Astrocyte (in vitro differentiated cells and primary cell): ENCODE results near the gene HACL1. TPM values are rescaled to one million over a fixed set of nuclear protein-coding genes. Genes with fewer than 3 reads are reported as not detected.

ENCODE experiments used
- DNase-seq: peaks from one replicate; pipeline ENCODE4 v3.0.0-alpha.2; 2010; ENCODE audit warnings: low read depth
- FAIRE-seq: peaks from 2 replicates; lab custom pipeline; 2011; peaks lifted over from hg19 to GRCh38; lab: Jason Lieb, UNC
- H2AFZ ChIP-seq: 2 replicates; pipeline ENCODE4 v1.6.0; 2012; ENCODE audit warnings: low read depth, low read length, inconsistent platforms
- H3K27ac ChIP-seq: 2 replicates; pipeline ENCODE4 v1.5.1; 2011; ENCODE audit warnings: low read depth, low read length, inconsistent platforms
- H3K27me3 ChIP-seq: 2 replicates; pipeline ENCODE4 v1.6.0; 2011; ENCODE audit warnings: low read length, inconsistent platforms; ENCODE audit not compliant: insufficient read depth
- H3K36me3 ChIP-seq: 2 replicates; pipeline ENCODE4 v1.5.1; 2011; ENCODE audit warnings: low read length, inconsistent platforms; ENCODE audit not compliant: insufficient read depth
- H3K4me1 ChIP-seq: 2 replicates; pipeline ENCODE4 v1.5.1; 2011; ENCODE audit warnings: low read length, inconsistent platforms; ENCODE audit not compliant: insufficient read depth
- H3K4me2 ChIP-seq: 2 replicates; pipeline ENCODE4 v1.6.0; 2012; ENCODE audit warnings: low read length, inconsistent platforms
- H3K4me3 ChIP-seq: 2 replicates; pipeline ENCODE4 v1.5.1; 2011; ENCODE audit warnings: low read depth, mild to moderate bottlenecking, low read length, inconsistent platforms; ENCODE audit not compliant: insufficient read depth
- H3K79me2 ChIP-seq: 2 replicates; pipeline ENCODE4 v1.6.0; 2012; ENCODE audit warnings: mild to moderate bottlenecking, low read length, inconsistent platforms; ENCODE audit not compliant: insufficient read depth
- H3K9ac ChIP-seq: 2 replicates; pipeline ENCODE4 v1.6.0; 2012; ENCODE audit warnings: mild to moderate bottlenecking, low read length, inconsistent platforms
- H3K9me3 ChIP-seq: 2 replicates; pipeline ENCODE4 v1.5.1; 2012; ENCODE audit warnings: low read depth, mild to moderate bottlenecking, low read length, inconsistent platforms; ENCODE audit not compliant: insufficient read depth
- H4K20me1 ChIP-seq: 2 replicates; pipeline ENCODE4 v1.6.0; 2012; ENCODE audit warnings: low read length, inconsistent platforms; ENCODE audit not compliant: insufficient read depth
- H3K27ac Mint-ChIP-seq: one replicate; pipeline ENCODE4 v1.8.0; 2021; ENCODE audit warnings: mild to moderate bottlenecking, mixed read lengths; ENCODE audit not compliant: unreplicated experiment
- H3K27me3 Mint-ChIP-seq: one replicate; pipeline ENCODE4 v1.8.0; 2021; ENCODE audit warnings: low read depth, mixed read lengths; ENCODE audit not compliant: unreplicated experiment
- H3K36me3 Mint-ChIP-seq: one replicate; pipeline ENCODE4 v1.8.0; 2021; ENCODE audit warnings: low read depth, mixed read lengths; ENCODE audit not compliant: unreplicated experiment
- H3K4me1 Mint-ChIP-seq: one replicate; pipeline ENCODE4 v1.8.0; 2021; ENCODE audit warnings: low read depth, mixed read lengths; ENCODE audit not compliant: unreplicated experiment
- H3K4me3 Mint-ChIP-seq: one replicate; pipeline ENCODE4 v1.8.0; 2021; ENCODE audit warnings: mild to moderate bottlenecking, moderate library complexity, mixed read lengths; ENCODE audit not compliant: unreplicated experiment
- H3K9me3 Mint-ChIP-seq: one replicate; pipeline ENCODE4 v1.8.0; 2021; ENCODE audit warnings: mild to moderate bottlenecking, mixed read lengths; ENCODE audit not compliant: unreplicated experiment
- CTCF ChIP-seq: IDR thresholded peaks from 2 replicates; pipeline ENCODE4 v1.5.1; 2011; ENCODE audit warnings: low read depth, mild to moderate bottlenecking, inconsistent platforms, low read length, moderate library complexity; ENCODE audit not compliant: insufficient read depth
- EZH2 ChIP-seq: IDR thresholded peaks from 2 replicates; pipeline ENCODE4 v1.6.1; 2012; ENCODE audit warnings: mild to moderate bottlenecking, low read length, inconsistent platforms; ENCODE audit not compliant: insufficient read depth
- total RNA-seq: library from RNA; stranded (reverse); gene quantifications from 2 replicates; pipeline ENCODE4 v1.2.1, GENCODE V29; 2021

Gene HACL1
- total RNA-seq, 1 donor from 2014 or later = 17.8 TPM

GRCh38 chr3:15521573-15521965 lies 79.8 kb downstream of the HACL1 start, which contains the start of gene COLQ:
Gene COLQ, minus strand, starts transcription at chr3:15521706. Its CDS starts 81 bp downstream, at chr3:15521625.
- peak within 1 kb of the TSS; percentile 20 for H3K4me3 Mint-ChIP-seq
- no peaks in the 10 kb centered on the region for H3K79me2 ChIP-seq
- TF ChIP-seq CTCF (no peak), EZH2 (no peak)

DNA sequence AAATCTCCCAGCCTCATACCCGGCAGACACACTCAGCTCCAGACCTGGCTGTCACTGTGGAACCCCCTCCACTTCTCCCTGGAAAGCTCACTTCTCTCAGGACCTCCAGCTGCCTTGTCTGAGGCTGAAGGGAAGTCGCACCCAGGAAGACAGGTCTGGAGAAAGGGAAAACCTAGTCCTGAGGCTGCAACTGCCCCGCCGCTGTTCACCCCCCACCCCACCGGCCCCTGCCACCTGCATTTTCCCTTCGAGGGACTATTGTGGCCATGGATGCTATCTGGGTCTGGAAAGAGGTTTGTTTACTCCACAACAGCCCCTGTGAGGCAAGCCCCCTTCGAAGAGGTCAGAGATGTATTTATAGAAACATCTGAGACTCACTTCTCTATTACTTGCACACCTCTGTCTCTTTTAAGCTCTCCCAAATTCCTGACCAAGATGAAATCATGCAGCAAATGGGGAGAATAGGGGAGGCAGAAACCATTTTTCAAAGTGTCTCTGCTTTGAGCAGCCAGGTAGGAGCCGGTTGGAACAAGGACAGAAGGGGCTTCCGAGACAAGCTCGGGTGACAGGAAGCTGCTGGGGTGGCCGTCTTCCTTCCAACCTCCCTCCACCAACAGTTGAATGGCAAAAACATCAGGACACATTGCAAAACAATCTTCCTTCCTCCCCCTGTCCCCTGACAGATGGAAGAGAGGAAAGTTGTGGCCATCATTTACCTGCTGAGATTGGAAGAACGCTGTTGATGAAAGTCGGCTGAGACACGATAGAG lies 80.4 kb downstream of the HACL1 start:
- no peak overlapping the region for H2AFZ ChIP-seq
- Mint-ChIP-seq H3K27me3 (peaks cover 4% of the 10 kb centered on the region), H3K27ac (no peak overlapping the region), H3K4me1 (peaks cover 23% of the 10 kb centered on the region), H3K4me3 (peak overlapping the region; percentile 20), H3K9me3 (no peaks in the 10 kb centered on the region), H3K36me3 (no peaks in the 10 kb centered on the region)
- no peak overlapping the region for H3K4me2 ChIP-seq
- FAIRE-seq (no peak), DNase-seq (no peak)
- no peaks in the 10 kb centered on the region for H4K20me1 ChIP-seq
- H3K4me1 ChIP-seq = no peaks in the 10 kb centered on the region
- no peaks in the 10 kb centered on the region for H3K9me3 ChIP-seq
- no peak overlapping the region for H3K9ac ChIP-seq
- H3K27me3 ChIP-seq = no peaks in the 10 kb centered on the region
- no peaks in the 10 kb centered on the region for H3K36me3 ChIP-seq
- no peak for TF ChIP-seq EZH2
- TF ChIP-seq CTCF = no peak
- H3K79me2 ChIP-seq = no peaks in the 10 kb centered on the region
- no peak overlapping the region for H3K27ac ChIP-seq
- no peak overlapping the region for H3K4me3 ChIP-seq

More at GRCh38 chr3:15521573-15521965, 79.8 kb downstream of the HACL1 start, which contains the start of gene COLQ:
- no peak for FAIRE-seq
- Histone ChIP-seq H3K4me3 (no peak within 1 kb of the TSS), H3K4me1 (no peaks in the 10 kb centered on the region), H3K4me2 (no peak within 1 kb of the TSS), H3K36me3 (no peaks in the 10 kb centered on the region), H3K9me3 (no peaks in the 10 kb centered on the region), H2AFZ (no peak within 1 kb of the TSS), H3K9ac (no peak within 1 kb of the TSS), H3K27me3 (no peaks in the 10 kb centered on the region), H4K20me1 (no peaks in the 10 kb centered on the region), H3K27ac (no peak within 1 kb of the TSS)
- Mint-ChIP-seq H3K4me1 (peaks cover 23% of the 10 kb centered on the region), H3K9me3 (no peaks in the 10 kb centered on the region), H3K27ac (peak within 1 kb of the TSS; percentile 10), H3K36me3 (no peaks in the 10 kb centered on the region), H3K27me3 (peaks cover 4% of the 10 kb centered on the region)
- no peak for DNase-seq

DNA sequence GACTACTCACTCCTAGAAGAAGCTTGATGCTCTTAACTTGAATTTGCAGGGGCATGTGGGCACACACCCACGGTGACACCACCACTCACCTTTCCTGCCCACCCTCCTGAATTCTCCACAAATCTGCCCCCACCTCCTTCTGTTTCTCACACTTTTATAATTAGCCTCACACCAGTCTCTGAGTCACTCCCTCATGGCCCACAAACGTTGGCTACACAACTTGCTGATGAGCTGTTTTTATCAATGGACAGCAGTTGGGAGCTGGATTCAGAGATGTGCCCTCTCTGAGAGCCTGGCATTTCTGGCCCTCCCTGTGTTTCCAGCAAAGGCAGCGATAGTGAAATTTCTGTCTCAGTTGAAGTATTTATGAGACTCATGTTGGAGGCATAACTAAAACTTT lies 81.2 kb downstream of the HACL1 start:
- Histone ChIP-seq H3K79me2 (no peaks in the 10 kb centered on the region), H3K4me3 (no peak overlapping the region), H4K20me1 (no peaks in the 10 kb centered on the region), H3K4me1 (no peaks in the 10 kb centered on the region), H2AFZ (no peak overlapping the region), H3K9ac (no peak overlapping the region), H3K9me3 (no peaks in the 10 kb centered on the region), H3K27me3 (no peaks in the 10 kb centered on the region), H3K27ac (no peak overlapping the region), H3K36me3 (no peaks in the 10 kb centered on the region), H3K4me2 (no peak overlapping the region)
- H3K36me3 Mint-ChIP-seq = no peaks in the 10 kb centered on the region
- FAIRE-seq = no peak
- no peak for TF ChIP-seq CTCF
- no peak for TF ChIP-seq EZH2
- peaks cover 23% of the 10 kb centered on the region for H3K4me1 Mint-ChIP-seq
- no peaks in the 10 kb centered on the region for H3K9me3 Mint-ChIP-seq
- no peak for DNase-seq
- no peak overlapping the region for H3K4me3 Mint-ChIP-seq
- peaks cover 2% of the 10 kb centered on the region for H3K27me3 Mint-ChIP-seq
- H3K27ac Mint-ChIP-seq = no peak overlapping the region
